ENCODE measurements around the gene C9orf50. TPM values are rescaled to one million over a fixed set of nuclear protein-coding genes. Genes with fewer than 3 reads are reported as not detected.

C9orf50 gene
- total and polyA plus RNA-seq, 2 experiments from 2014 or later: not detected

GRCh38 chr9:129640086-129640870 is 19.4 kb upstream of the C9orf50 start:
- ATAC-seq (no peak), DNase-seq (ENCODE audit: low spot score) (no peak)
- Histone ChIP-seq H3K4me2 (peak overlapping the region; percentile 91), H3K27me3 (ENCODE audit: insufficient read depth) (no peaks in the 10 kb centered on the region), H3K36me3 (ENCODE audit: insufficient read depth) (no peaks in the 10 kb centered on the region), H3K27ac (ENCODE audit: low read depth) (no peak overlapping the region), H3K9me2 (ENCODE audit: insufficient read depth) (no peaks in the 10 kb centered on the region), H3K4me1 (ENCODE audit: insufficient read depth) (no peaks in the 10 kb centered on the region), H3K79me2 (replicated peaks; ENCODE audit: insufficient read depth) (peaks cover 10% of the 10 kb centered on the region), H2AFZ (no peak overlapping the region), H3K4me3 (peak overlapping the region; percentile 94), H3F3A (replicated peaks; ENCODE audit: low read depth) (no peaks in the 10 kb centered on the region), H4K20me1 (replicated peaks; ENCODE audit: insufficient read depth) (peaks cover 21% of the 10 kb centered on the region)
- H3K27ac Mint-ChIP-seq: no peak overlapping the region
- no peaks in the 10 kb centered on the region; the same call in 2 of the 3 replicates for H3K9me3 Mint-ChIP-seq
- peaks cover 9% of the 10 kb centered on the region for H3K4me1 Mint-ChIP-seq
- peaks cover 14% of the 10 kb centered on the region for H3K27me3 Mint-ChIP-seq (ENCODE audit: insufficient read depth, low read depth, poor library complexity)
- peak overlapping the region; percentile 83 for H3K4me3 Mint-ChIP-seq
- TF ChIP-seq ZNF331 (CRISPR knock-in tag; IDR thresholded peaks at IDR 0.05; ENCODE audit: low read depth): no peak
- TF ChIP-seq REST (IDR thresholded peaks at IDR 0.05; ENCODE audit: unreplicated experiment): no peak
- TF ChIP-seq STAT1 (IDR thresholded peaks at IDR 0.05; ENCODE audit: unreplicated experiment): no peak
- no peak for TF ChIP-seq CTCF (conservative IDR thresholded peaks at IDR 0.05; ENCODE audit: low read depth in 2 of 2)
- no peak for TF ChIP-seq POLR2AphosphoS5 (IDR thresholded peaks at IDR 0.05; ENCODE audit: low read depth)
- no peak for TF ChIP-seq ZNF114 (CRISPR knock-in tag; IDR thresholded peaks at IDR 0.05)
- no peak for TF ChIP-seq JUNB (IDR thresholded peaks at IDR 0.05; ENCODE audit: unreplicated experiment)
- no peak for TF ChIP-seq EZH2 (IDR thresholded peaks at IDR 0.05; ENCODE audit: low read depth, unreplicated experiment)
- no peak for TF ChIP-seq EZH2phosphoT487 (IDR thresholded peaks at IDR 0.05; ENCODE audit: unreplicated experiment)
- TF ChIP-seq ETS1 (IDR thresholded peaks at IDR 0.05): no peak
- no peak for TF ChIP-seq CREB1 (CRISPR knock-in tag; IDR thresholded peaks at IDR 0.05; ENCODE audit: low read depth)
- no peak for TF ChIP-seq NANOG (IDR thresholded peaks at IDR 0.05; ENCODE audit: borderline replicate concordance)
- TF ChIP-seq ZNF462 (CRISPR knock-in tag; IDR thresholded peaks at IDR 0.05): no peak
- peaks cover 20% of the 10 kb centered on the region for H3K36me3 Mint-ChIP-seq (ENCODE audit: low read depth)

All from GM23338 (cell line).